Fibroblast of villous mesenchyme (primary cell): ENCODE data around the gene COL4A3. TPM values are rescaled to one million over a fixed set of nuclear protein-coding genes. Genes with fewer than 3 reads are reported as not detected.

Experiments
- DNase-seq: peaks from one replicate; pipeline ENCODE4 v3.0.0-alpha.2; 2010; ENCODE audit warnings: low read depth
- H3K4me3 ChIP-seq: 2 replicates; pipeline ENCODE4 v1.5.1; 2011; ENCODE audit warnings: low read depth, mild to moderate bottlenecking, low read length
- total RNA-seq: library from RNA; depleted of rRNA; stranded (reverse); fragments of >200 nt; gene quantifications from 2 replicates; pipeline ENCODE4 v1.2.3, GENCODE V29; 2012
- TF ChIP-seq, protein P1 (sequence below): IDR thresholded peaks from 2 replicates; pipeline ENCODE4 v1.5.1; 2012; ENCODE audit warnings: low read depth, mild to moderate bottlenecking, low read length; ENCODE audit not compliant: insufficient read depth

The COL4A3 gene
- total RNA-seq, 1 donor = under 0.01 TPM

DNA sequence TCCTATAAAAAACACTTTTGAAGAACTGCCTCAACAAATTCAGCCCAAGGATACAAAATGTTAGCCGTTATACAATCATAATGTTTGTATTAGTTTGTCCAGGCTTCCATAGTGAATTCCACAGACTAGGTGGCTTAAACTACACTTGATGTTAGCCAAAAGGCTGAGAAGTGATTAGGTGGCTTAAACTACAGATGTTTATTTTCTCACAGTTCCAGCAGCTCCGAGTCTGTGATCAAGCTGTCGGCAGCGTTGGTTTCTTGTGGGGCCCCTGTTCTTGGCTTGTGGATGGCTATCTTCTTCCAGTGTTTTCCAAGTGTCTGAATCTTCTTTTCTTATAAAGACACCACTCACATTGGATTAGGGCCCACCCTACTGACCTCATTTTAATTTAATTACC lies 129.1 kb downstream of the COL4A3 start:
- no peak for DNase-seq
- H3K4me3 ChIP-seq = no peak overlapping the region
- TF ChIP-seq, protein P1, sequence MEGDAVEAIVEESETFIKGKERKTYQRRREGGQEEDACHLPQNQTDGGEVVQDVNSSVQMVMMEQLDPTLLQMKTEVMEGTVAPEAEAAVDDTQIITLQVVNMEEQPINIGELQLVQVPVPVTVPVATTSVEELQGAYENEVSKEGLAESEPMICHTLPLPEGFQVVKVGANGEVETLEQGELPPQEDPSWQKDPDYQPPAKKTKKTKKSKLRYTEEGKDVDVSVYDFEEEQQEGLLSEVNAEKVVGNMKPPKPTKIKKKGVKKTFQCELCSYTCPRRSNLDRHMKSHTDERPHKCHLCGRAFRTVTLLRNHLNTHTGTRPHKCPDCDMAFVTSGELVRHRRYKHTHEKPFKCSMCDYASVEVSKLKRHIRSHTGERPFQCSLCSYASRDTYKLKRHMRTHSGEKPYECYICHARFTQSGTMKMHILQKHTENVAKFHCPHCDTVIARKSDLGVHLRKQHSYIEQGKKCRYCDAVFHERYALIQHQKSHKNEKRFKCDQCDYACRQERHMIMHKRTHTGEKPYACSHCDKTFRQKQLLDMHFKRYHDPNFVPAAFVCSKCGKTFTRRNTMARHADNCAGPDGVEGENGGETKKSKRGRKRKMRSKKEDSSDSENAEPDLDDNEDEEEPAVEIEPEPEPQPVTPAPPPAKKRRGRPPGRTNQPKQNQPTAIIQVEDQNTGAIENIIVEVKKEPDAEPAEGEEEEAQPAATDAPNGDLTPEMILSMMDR = no peak

DNA sequence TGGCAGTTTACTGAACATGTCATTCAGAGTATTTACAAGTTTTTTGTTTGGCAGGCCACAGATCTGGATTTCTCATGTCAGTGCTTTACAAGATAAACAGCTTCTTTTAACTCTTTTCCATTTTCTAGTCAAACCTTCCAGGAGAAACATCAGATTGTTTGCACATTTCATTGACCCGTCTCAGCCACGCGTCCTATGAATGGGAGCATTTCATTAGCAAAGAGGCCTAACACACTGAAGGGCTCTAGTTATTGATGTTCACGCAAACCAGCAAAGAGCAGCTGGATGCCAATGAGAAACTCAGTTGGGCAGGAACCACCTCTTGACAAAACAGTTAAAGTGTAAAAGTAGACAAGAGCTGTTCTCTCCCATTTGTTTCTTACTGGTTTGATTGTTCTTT lies 131.4 kb downstream of the COL4A3 start:
- H3K4me3 ChIP-seq = no peak overlapping the region
- TF ChIP-seq, protein P1 = no peak
- DNase-seq = no peak

DNA sequence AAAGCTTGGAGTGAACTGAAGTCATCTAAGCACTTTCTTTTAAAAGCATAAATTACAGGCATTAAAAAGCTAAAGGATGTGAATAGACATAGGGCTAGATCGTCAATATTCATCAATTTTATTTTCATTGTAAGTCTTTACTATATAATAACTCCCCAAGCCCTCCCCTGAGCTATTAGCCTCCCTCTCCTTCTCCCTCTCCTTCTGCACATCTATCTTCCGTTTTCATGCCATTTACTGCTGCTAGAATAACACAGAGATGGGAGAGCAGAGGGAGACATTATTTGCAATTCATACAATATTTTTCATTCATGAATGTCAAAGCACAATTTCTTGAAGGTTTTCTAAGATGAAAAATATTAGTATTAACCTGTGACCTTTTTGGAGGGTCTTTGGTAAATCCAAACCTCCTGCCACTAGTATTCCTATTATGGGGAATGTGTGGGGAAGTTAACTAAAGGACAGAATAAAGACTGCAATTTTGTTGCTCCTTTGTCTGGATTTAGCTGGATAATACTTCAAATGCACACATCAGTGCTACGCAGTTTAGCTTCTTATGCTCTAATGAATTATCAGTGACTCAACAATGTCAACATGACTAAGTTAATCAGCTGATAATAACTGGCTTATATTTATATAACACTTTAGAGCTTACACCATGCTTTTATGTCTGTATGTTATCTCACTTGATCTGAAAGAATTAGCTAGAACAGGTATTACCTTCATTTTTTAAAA lies 132.4 kb downstream of the COL4A3 start:
- DNase-seq = no peak

DNA sequence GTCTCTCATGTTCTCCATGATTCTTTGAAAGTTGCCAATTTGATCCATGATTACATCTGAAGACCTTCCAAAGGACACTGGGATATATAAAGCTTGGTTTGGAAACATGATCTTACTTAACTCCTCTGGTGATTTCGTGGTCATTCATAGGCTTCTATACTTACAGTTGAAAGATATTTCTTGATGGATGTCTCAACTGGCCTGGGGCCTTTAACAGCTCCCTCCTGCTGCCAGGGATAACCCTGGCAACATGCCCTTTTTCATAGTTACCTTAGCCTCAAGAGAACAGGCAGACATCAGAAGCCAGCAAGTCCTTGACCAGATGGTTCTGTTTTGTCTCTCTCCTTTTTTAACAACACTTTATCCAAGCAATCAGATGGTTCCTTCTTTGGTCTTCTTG lies 137.1 kb downstream of the COL4A3 start:
- no peak for DNase-seq
- TF ChIP-seq, protein P1 = no peak
- no peak overlapping the region for H3K4me3 ChIP-seq

More for the DNA sequence above, 132.4 kb downstream of the COL4A3 start:
- no peak overlapping the region for H3K4me3 ChIP-seq
- TF ChIP-seq, protein P1 = no peak

DNA sequence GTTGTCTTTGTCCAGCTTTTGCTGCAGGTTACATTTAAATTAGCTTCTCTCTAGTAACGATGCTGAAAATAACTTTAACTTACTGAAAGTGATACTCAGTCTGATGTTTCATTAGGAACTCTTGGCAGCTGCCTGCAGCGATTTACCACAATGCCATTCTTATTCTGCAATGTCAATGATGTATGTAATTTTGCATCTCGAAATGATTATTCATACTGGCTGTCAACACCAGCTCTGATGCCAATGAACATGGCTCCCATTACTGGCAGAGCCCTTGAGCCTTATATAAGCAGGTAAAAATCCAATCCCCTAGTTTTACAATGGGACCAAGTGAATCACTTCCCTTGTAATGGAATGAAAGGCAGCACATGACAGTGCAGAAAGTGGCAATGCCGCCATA lies 144.4 kb downstream of the COL4A3 start:
- TF ChIP-seq, protein P1 = no peak
- DNase-seq = no peak
- no peak overlapping the region for H3K4me3 ChIP-seq

DNA sequence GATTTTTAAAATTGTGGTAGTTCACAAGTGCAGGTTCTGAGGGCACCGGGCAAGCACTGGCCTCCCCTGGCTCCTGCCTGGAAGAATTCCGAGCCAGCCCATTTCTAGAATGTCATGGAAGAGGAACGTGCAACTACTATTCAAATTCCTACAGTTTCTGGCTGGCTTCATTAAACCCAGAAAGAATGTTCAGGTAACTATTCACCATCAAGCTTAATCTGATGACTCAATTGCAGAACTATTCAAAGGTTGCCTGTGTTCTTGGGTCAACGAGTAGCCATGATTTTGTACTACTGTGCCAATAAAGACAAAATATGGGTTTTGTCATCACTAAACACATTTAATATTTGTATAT lies 146.3 kb downstream of the COL4A3 start:
- no peak overlapping the region for H3K4me3 ChIP-seq
- DNase-seq = no peak

More for the DNA sequence above, 146.3 kb downstream of the COL4A3 start:
- TF ChIP-seq, protein P1 = no peak
